HepG2 (cell line): ENCODE measurements around the gene FAM221A. TPM values are rescaled to one million over a fixed set of nuclear protein-coding genes. Genes with fewer than 3 reads are reported as not detected.
A peak's percentile ranks its signal among the peaks of the same experiment; 100 is the strongest.

Source experiments
- ATAC-seq: fragments of 200-7000 bp; cut with Tn5 transposase; 3 replicates; pipeline ENCODE4 v1.9.1; 2020; ENCODE audit warnings: mild to moderate bottlenecking, moderate library complexity
- BruUV-seq: library from RNA; stranded (reverse); fragments of 400-500 nt; replicated peaks from 2 replicates; lab custom pipeline; 2021; lab: Mats Ljungman, UMichigan
- CTCF ChIA-PET: fragments of 300-600 bp; formaldehyde crosslinking; extraction: SDS; loops from one replicate; lab custom pipeline; 2021; ENCODE audit warnings: low total read pairs, inconsistent platforms, low intra/inter-chr PET ratio; lab: Yijun Ruan, JAX
- POLR2A ChIA-PET: fragments of 350-600 bp; sonication (Branson Sonifier 250); formaldehyde crosslinking; loops from one replicate; lab custom pipeline; 2020; ENCODE audit warnings: antibody characterized with exemption, inconsistent platforms; lab: Yijun Ruan, JAX
- DNase-seq: peaks from one replicate; pipeline ENCODE4 v3.0.0-alpha.2; 2015; ENCODE audit warnings: low spot score
- FAIRE-seq: peaks from 3 replicates; lab custom pipeline; 2011; peaks lifted over from hg19 to GRCh38; lab: Jason Lieb, UNC
- H2AFZ ChIP-seq: one replicate; pipeline ENCODE4 v1.6.1; 2011; ENCODE audit warnings: low read length, inconsistent platforms
- H3K27ac ChIP-seq: fragments of 300-600 bp; 3 replicates; pipeline ENCODE4 v1.8.0; 2011; ENCODE audit warnings: mixed run types, mild to moderate bottlenecking, mixed read lengths, low read length, inconsistent platforms; ENCODE audit not compliant: insufficient read depth; ENCODE audit errors: extremely low read length
- H3K27me3 ChIP-seq, 2 experiments: fragments of 200-600 bp in 1 of 2; 2 replicates in 1 of 2; 3 replicates in 1 of 2; pipeline versions ENCODE4 v1.6.0 to v1.8.0; 2011; ENCODE audit warnings: low read length in 2 of 2, mild to moderate bottlenecking in 2 of 2, moderate library complexity in 2 of 2, inconsistent platforms in 1 of 2; ENCODE audit not compliant: insufficient read depth in 2 of 2, control insufficient read depth in 1 of 2
- H3K36me3 ChIP-seq, 2 experiments: fragments of 200-600 bp in 1 of 2; replicated peaks in 1 of 2; 2 replicates in 1 of 2; 3 replicates in 1 of 2; pipeline versions ENCODE4 v1.5.1 to v1.8.0; 2011; ENCODE audit warnings: low read length in 2 of 2, inconsistent platforms in 1 of 2; ENCODE audit not compliant: insufficient read depth in 2 of 2, control insufficient read depth in 1 of 2
- H3K4me1 ChIP-seq: 2 replicates; pipeline ENCODE4 v1.5.1; 2012; ENCODE audit warnings: low read length, inconsistent platforms; ENCODE audit not compliant: insufficient read depth
- H3K4me2 ChIP-seq: 2 replicates; pipeline ENCODE4 v1.6.0; 2011; ENCODE audit warnings: low read depth, low read length, inconsistent platforms
- H3K4me3 ChIP-seq, 3 experiments: fragments of 200-600 bp in 1 of 3; sonication (generic), shearing (Covaris generic) in 1 of 3; replicated peaks in 1 of 3; 2 replicates each; pipeline ENCODE4 v1.5.1; 2011 to 2016; ENCODE audit warnings: low read length in 3 of 3, inconsistent platforms in 2 of 3, low read depth in 2 of 3, mild to moderate bottlenecking in 2 of 3, control low read depth in 1 of 3, mixed read lengths in 1 of 3; ENCODE audit not compliant: insufficient read depth in 1 of 3
- H3K79me2 ChIP-seq: one replicate; pipeline ENCODE4 v1.6.1; 2011; ENCODE audit warnings: low read length, inconsistent platforms; ENCODE audit not compliant: insufficient read depth
- H3K9ac ChIP-seq: 2 replicates; pipeline ENCODE4 v1.6.0; 2011; ENCODE audit warnings: mild to moderate bottlenecking, low read depth, low read length, inconsistent platforms; ENCODE audit not compliant: insufficient read depth
- H3K9me3 ChIP-seq: 2 replicates; pipeline ENCODE4 v1.5.1; 2012; ENCODE audit warnings: mild to moderate bottlenecking, low read length
- H4K20me1 ChIP-seq: 2 replicates; pipeline ENCODE4 v1.6.0; 2011; ENCODE audit warnings: inconsistent platforms, mild to moderate bottlenecking, low read length, moderate library complexity; ENCODE audit not compliant: insufficient read depth
- PATZ1 ChIP-seq: sonication (generic); formaldehyde crosslinking; IDR thresholded peaks from 2 replicates; pipeline ENCODE4 v1.4.0; 2020; ENCODE audit warnings: missing genetic modification reagents
- POLR2AphosphoS5 ChIP-seq: IDR thresholded peaks from 2 replicates; pipeline ENCODE4 v1.6.1; 2012; ENCODE audit warnings: low read depth, low read length
- RAD21 ChIP-seq: fragments of 450-650 bp; formaldehyde crosslinking; IDR thresholded peaks from 2 replicates; pipeline ENCODE4 v1.5.0; 2020; ENCODE audit warnings: mild to moderate bottlenecking
- SMC3 ChIP-seq: IDR thresholded peaks from 2 replicates; pipeline ENCODE4 v1.6.1; 2011; ENCODE audit warnings: low read length, improper control_type of control experiment
- STAG1 ChIP-seq: sonication (generic); formaldehyde crosslinking; IDR thresholded peaks from 2 replicates; pipeline ENCODE4 v1.4.0; 2020; ENCODE audit warnings: missing genetic modification reagents
- WGBS: methylation state at CpG from one replicate; pipeline ENCODE4 v1.1.6; 2017; ENCODE audit warnings: low lambda C conversion rate; 5-methylcytosine and 5-hydroxymethylcytosine counted together
- in situ Hi-C: cut with HindIII; loops from 2 replicates; pipeline ENCODE4 v1.10.0; 2017; ENCODE audit warnings: low pct_unique_long_range_greater_than_20kb; ENCODE audit not compliant: extremely low pct_ligation_motif_present
- intact Hi-C: fragments of 100-400 bp; cut with micrococcal nuclease; formaldehyde crosslinking; loops from one replicate; pipeline ENCODE4 v1.10.0; 2022; ENCODE audit not compliant: unreplicated experiment
- polyA plus RNA-seq, 8 experiments: library from polyadenylated mRNA; depleted of rRNA in 3 of 8; stranded (reverse) in 7 of 8; unstranded in 1 of 8; fragments of >200 nt; fragmentation: Illumina TruSeq in 4 of 8; extraction: Trizol in 4 of 8; gene quantifications; 2 replicates each; pipeline versions ENCODE4 v1.2.1 to v1.2.3, GENCODE V29; 2011 to 2016; ENCODE audit warnings: low read depth in 4 of 8, missing spikeins in 1 of 8, mixed read lengths in 1 of 8; ENCODE audit not compliant: insufficient read depth in 1 of 8
- total RNA-seq, 5 experiments: library from RNA; depleted of rRNA; stranded (reverse); fragments of >200 nt; fragmentation: Illumina TruSeq; extraction: Trizol; gene quantifications; 2 replicates each; pipeline ENCODE4 v1.2.3, GENCODE V29; 2016; ENCODE audit warnings: low read depth in 1 of 5
- TF ChIP-seq, protein P1 (sequence below): sonication (generic); formaldehyde crosslinking; IDR thresholded peaks from 2 replicates; pipeline ENCODE4 v1.5.0; 2020; ENCODE audit warnings: mild to moderate bottlenecking, missing genetic modification reagents, moderate library complexity

Gene FAM221A
- total and polyA plus RNA-seq, 2 of the 13 experiments (the other 11 are each of a cell fraction or from before 2014, with no cell fraction given), result 0.08 TPM; not detected in 1

GRCh38 chr7:23712368-23713284 is 32.6 kb downstream of the FAM221A start:
- Histone ChIP-seq H3K9ac (no peak overlapping the region), H3K4me2 (no peak overlapping the region), H3K27ac (no peak overlapping the region), H3K36me3 (no peaks in the 10 kb centered on the region), H3K27me3 (peaks cover 0 to 4% of the 10 kb centered on the region in 2 experiments; a peak in 3 of 5 replicates), H4K20me1 (no peaks in the 10 kb centered on the region), H3K4me3 (no peak overlapping the region), H3K79me2 (no peaks in the 10 kb centered on the region), H3K9me3 (no peaks in the 10 kb centered on the region), H3K4me1 (peaks cover 14% of the 10 kb centered on the region), H2AFZ (no peak overlapping the region)
- in situ Hi-C loops, result loop anchor here (5.0 to 25.0 kb wide), 2 partner anchors 140 to 450 kb away; no protein-coding TSS in a partner anchor
- BruUV-seq, result no TSS peak
- DNase-seq (peak; percentile 51), FAIRE-seq (no peak), ATAC-seq (peak; percentile 26; the same call in 1 of the 3 replicates)
- WGBS, result 3% methylated on average over 8 of the region's 8 CpGs
- TF ChIP-seq STAG1 (peak; percentile 82), RAD21 (CRISPR knock-in tag) (peak; percentile 52; the same call in 1 of the 2 replicates), PATZ1 (CRISPR knock-in tag) (no peak), POLR2AphosphoS5 (no peak), SMC3 (peak; percentile 85)
- TF ChIP-seq, protein P1, sequence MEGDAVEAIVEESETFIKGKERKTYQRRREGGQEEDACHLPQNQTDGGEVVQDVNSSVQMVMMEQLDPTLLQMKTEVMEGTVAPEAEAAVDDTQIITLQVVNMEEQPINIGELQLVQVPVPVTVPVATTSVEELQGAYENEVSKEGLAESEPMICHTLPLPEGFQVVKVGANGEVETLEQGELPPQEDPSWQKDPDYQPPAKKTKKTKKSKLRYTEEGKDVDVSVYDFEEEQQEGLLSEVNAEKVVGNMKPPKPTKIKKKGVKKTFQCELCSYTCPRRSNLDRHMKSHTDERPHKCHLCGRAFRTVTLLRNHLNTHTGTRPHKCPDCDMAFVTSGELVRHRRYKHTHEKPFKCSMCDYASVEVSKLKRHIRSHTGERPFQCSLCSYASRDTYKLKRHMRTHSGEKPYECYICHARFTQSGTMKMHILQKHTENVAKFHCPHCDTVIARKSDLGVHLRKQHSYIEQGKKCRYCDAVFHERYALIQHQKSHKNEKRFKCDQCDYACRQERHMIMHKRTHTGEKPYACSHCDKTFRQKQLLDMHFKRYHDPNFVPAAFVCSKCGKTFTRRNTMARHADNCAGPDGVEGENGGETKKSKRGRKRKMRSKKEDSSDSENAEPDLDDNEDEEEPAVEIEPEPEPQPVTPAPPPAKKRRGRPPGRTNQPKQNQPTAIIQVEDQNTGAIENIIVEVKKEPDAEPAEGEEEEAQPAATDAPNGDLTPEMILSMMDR (CRISPR knock-in tag), result peak; percentile 57
- intact Hi-C loops, result loop anchor here (1.0 to 2.0 kb wide), 4 partner anchors 58 to 450 kb away; no protein-coding TSS in a partner anchor
- POLR2A ChIA-PET, result no interaction called here
- CTCF ChIA-PET, result interaction anchor here (0.9 to 2.9 kb wide), 6 partner anchors 16 to 168 kb away, joined by 3 to 45 read pairs (median 12); no protein-coding TSS in a partner anchor
